Neural cell (in vitro differentiated cells): ENCODE measurements around the gene GPANK1.

ENCODE experiments used
- CTCF ChIP-seq: fragments of 450-650 bp; IDR thresholded peaks from 2 replicates; pipeline ENCODE4 v1.5.1; 2014; ENCODE audit warnings: antibody characterized with exemption, mild to moderate bottlenecking, moderate library complexity; ENCODE audit not compliant: poor library complexity, severe bottlenecking
- EP300 ChIP-seq: fragments of 450-650 bp; conservative IDR thresholded peaks from 2 replicates; pipeline ENCODE4 v1.6.1; 2014; ENCODE audit warnings: antibody characterized with exemption, mild to moderate bottlenecking, moderate library complexity; ENCODE audit not compliant: poor library complexity, severe bottlenecking
- POLR2AphosphoS5 ChIP-seq: IDR thresholded peaks from 2 replicates; pipeline ENCODE4 v1.6.1; 2012
- RAD21 ChIP-seq: fragments of 450-650 bp; conservative IDR thresholded peaks from 2 replicates; pipeline ENCODE4 v1.6.1; 2014; ENCODE audit warnings: antibody characterized with exemption, mild to moderate bottlenecking, moderate library complexity

- TF ChIP-seq CTCF, result no peak
- TF ChIP-seq RAD21, result no peak
- no peak for TF ChIP-seq POLR2AphosphoS5
- no peak for TF ChIP-seq EP300
Observed at GRCh38 chr6:31634131-31634530, 30.7 kb downstream of the GPANK1 start.
